ENCODE results near the gene ACTR3. TPM values are rescaled to one million over a fixed set of nuclear protein-coding genes. Genes with fewer than 3 reads are reported as not detected.

ACTR3 gene
- total RNA-seq, 2 experiments from 2014 or later, result 442 to 449 TPM

- DNase-seq (peak; percentile 87), ATAC-seq (peak; percentile 35)
- TF ChIP-seq, protein P1, sequence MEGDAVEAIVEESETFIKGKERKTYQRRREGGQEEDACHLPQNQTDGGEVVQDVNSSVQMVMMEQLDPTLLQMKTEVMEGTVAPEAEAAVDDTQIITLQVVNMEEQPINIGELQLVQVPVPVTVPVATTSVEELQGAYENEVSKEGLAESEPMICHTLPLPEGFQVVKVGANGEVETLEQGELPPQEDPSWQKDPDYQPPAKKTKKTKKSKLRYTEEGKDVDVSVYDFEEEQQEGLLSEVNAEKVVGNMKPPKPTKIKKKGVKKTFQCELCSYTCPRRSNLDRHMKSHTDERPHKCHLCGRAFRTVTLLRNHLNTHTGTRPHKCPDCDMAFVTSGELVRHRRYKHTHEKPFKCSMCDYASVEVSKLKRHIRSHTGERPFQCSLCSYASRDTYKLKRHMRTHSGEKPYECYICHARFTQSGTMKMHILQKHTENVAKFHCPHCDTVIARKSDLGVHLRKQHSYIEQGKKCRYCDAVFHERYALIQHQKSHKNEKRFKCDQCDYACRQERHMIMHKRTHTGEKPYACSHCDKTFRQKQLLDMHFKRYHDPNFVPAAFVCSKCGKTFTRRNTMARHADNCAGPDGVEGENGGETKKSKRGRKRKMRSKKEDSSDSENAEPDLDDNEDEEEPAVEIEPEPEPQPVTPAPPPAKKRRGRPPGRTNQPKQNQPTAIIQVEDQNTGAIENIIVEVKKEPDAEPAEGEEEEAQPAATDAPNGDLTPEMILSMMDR (IDR thresholded peaks at IDR 0.05), result no peak
- intact Hi-C loops (cut with micrococcal nuclease), result loop anchor here (5.0 to 10.0 kb wide), 2 partner anchors 87 to 196 kb away; no protein-coding TSS in a partner anchor
- Mint-ChIP-seq H3K4me3 (peak overlapping the region; percentile 99), H3K27me3 (no peaks in the 10 kb centered on the region), H3K4me1 (ENCODE audit: low read depth) (peaks cover 65% of the 10 kb centered on the region), H3K36me3 (ENCODE audit: low read depth) (peaks cover 73% of the 10 kb centered on the region), H3K27ac (peak overlapping the region; percentile 99), H3K9me3 (no peaks in the 10 kb centered on the region)
- ChIA-PET CTCF (interaction anchor here (0.6 to 1.3 kb wide), 2 partner anchors 14 to 22 kb away, joined by 4 to 5 read pairs; no protein-coding TSS in a partner anchor), POLR2A (interaction anchor here (1.1 to 1.2 kb wide), 3 partner anchors 18 to 134 kb away, joined by 3 to 4 read pairs (median 3); partner anchors contain the start of gene SLC35F5)
Observed at GRCh38 chr2:113890253-113891235, 655 bp downstream of the ACTR3 start.

DNA sequence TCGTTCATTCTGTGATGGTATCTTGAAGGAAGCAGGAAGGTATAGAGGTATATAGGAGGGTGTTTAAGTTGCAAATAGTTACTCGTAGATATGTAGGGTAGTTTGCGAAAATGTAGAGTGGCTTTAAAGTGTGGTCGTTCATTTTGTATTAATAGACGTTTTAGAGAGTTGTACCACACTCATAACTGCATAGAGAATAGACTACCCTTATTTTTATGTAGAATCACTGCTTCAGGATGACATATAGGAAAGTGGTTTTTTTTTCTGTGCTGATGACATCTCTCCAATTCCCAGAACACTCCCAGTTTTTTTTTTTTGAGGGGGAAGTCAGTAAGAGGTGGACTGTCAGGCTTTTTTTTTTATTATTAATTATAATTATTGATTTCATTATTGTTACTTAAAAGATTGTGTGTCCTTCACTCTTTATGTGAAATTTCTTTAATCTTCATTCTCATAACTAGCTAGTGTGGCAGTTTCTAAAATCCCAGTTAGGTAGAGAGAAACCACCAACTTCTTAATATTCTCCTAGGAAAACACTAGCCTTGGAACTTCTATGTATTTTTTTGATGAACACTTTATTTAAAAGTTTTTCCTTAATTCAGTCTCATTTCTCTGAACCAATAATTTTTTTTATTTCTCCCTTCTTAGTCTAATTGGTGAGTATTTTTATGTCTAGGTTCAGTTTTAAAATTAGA lies 1.5 kb downstream of the ACTR3 start:
- peaks cover 67% of the 10 kb centered on the region for H3K4me1 Mint-ChIP-seq (ENCODE audit: low read depth)

GRCh38 chr2:113892004-113892710 lies 2.3 kb downstream of the ACTR3 start:
- H3K36me3 Mint-ChIP-seq (ENCODE audit: low read depth), result peaks cover 70% of the 10 kb centered on the region
- CTCF ChIA-PET, result interaction anchor here (1.9 to 3.7 kb wide), 2 partner anchors 87 to 136 kb away, joined by 7 to 17 read pairs; partner anchors contain the start of gene SLC35F5

More for the DNA sequence above, 1.5 kb downstream of the ACTR3 start:
- no peaks in the 10 kb centered on the region for H3K27me3 Mint-ChIP-seq
- H3K27ac Mint-ChIP-seq, result peak overlapping the region; percentile 99
- H3K36me3 Mint-ChIP-seq (ENCODE audit: low read depth), result peaks cover 77% of the 10 kb centered on the region
- no peak for DNase-seq
- no peak for ATAC-seq
- peak overlapping the region; percentile 99 for H3K4me3 Mint-ChIP-seq
- no peaks in the 10 kb centered on the region for H3K9me3 Mint-ChIP-seq
- intact Hi-C loops (cut with micrococcal nuclease), result loop anchor here (5.0 to 10.0 kb wide), 2 partner anchors 86 to 197 kb away; no protein-coding TSS in a partner anchor
- TF ChIP-seq, protein P1 (IDR thresholded peaks at IDR 0.05), result no peak
- ChIA-PET POLR2A (no interaction called here), CTCF (interaction anchor here (3.7 kb wide), 1 partner anchor 88 kb away, joined by 17 read pairs; no protein-coding TSS in a partner anchor)

GRCh38 chr2:113894156-113894743 lies 4.4 kb downstream of the ACTR3 start:
- TF ChIP-seq, protein P1 (IDR thresholded peaks at IDR 0.05), result no peak
- intact Hi-C loops (cut with micrococcal nuclease), result loop anchor here (5.0 to 10.0 kb wide), 2 partner anchors 83 to 199 kb away; no protein-coding TSS in a partner anchor
- H3K36me3 Mint-ChIP-seq (ENCODE audit: low read depth), result peaks cover 57% of the 10 kb centered on the region
- H3K4me3 Mint-ChIP-seq, result peak overlapping the region; percentile 99
- peaks cover 67% of the 10 kb centered on the region for H3K4me1 Mint-ChIP-seq (ENCODE audit: low read depth)
- peak overlapping the region; percentile 88 for H3K27ac Mint-ChIP-seq
- DNase-seq (no peak), ATAC-seq (no peak)
- ChIA-PET CTCF (interaction anchor here (1.0 to 3.7 kb wide), 6 partner anchors 8 to 178 kb away, joined by 3 to 17 read pairs (median 5); partner anchors contain the start of gene SLC35F5), POLR2A (interaction anchor here (1.3 to 6.8 kb wide), 5 partner anchors 8 to 138 kb away, joined by 3 to 35 read pairs (median 4); partner anchors contain the start of gene SLC35F5)
- H3K27me3 Mint-ChIP-seq, result no peaks in the 10 kb centered on the region
- no peaks in the 10 kb centered on the region for H3K9me3 Mint-ChIP-seq

More at GRCh38 chr2:113892004-113892710, 2.3 kb downstream of the ACTR3 start:
- Mint-ChIP-seq H3K9me3 (no peaks in the 10 kb centered on the region), H3K27ac (peak overlapping the region; percentile 88), H3K4me3 (peak overlapping the region; percentile 99), H3K4me1 (ENCODE audit: low read depth) (peaks cover 67% of the 10 kb centered on the region), H3K27me3 (no peaks in the 10 kb centered on the region)
- TF ChIP-seq, protein P1 (IDR thresholded peaks at IDR 0.05), result no peak
- DNase-seq (no peak), ATAC-seq (no peak)
- intact Hi-C loops (cut with micrococcal nuclease), result loop anchor here (5.0 to 10.0 kb wide), 2 partner anchors 85 to 197 kb away; no protein-coding TSS in a partner anchor
- POLR2A ChIA-PET, result interaction anchor here (0.9 kb wide), 1 partner anchor 136 kb away, joined by 7 read pairs; the partner anchor contains the start of gene SLC35F5

Data from activated CD8-positive, alpha-beta T cell treated with anti-CD3 and anti-CD28 coated beads for 36 hours (primary cell).